AG08395 (cell line): ENCODE data around the gene PLEKHG7.
A peak's percentile ranks its signal among the peaks of the same experiment; 100 is the strongest.

ENCODE experiments used
- DNase-seq: peaks from one replicate; pipeline ENCODE4 v3.0.0; 2012; ENCODE audit warnings: mixed read lengths, low spot score

Gene PLEKHG7

GRCh38 chr12:92715625-92716024 is 12.8 kb downstream of the PLEKHG7 start:
- DNase-seq = no peak

GRCh38 chr12:92717202-92717601 is 14.4 kb downstream of the PLEKHG7 start:
- DNase-seq = peak; percentile 31

GRCh38 chr12:92718483-92718990 is 15.7 kb downstream of the PLEKHG7 start:
- no peak for DNase-seq

GRCh38 chr12:92719674-92720073 is 16.9 kb downstream of the PLEKHG7 start:
- DNase-seq = peak; percentile 35

GRCh38 chr12:92721130-92721529 is 18.3 kb downstream of the PLEKHG7 start:
- no peak for DNase-seq

- no peak for DNase-seq
Measured at GRCh38 chr12:92721656-92722055, 18.9 kb downstream of the PLEKHG7 start.

GRCh38 chr12:92722897-92723296 is 20.1 kb downstream of the PLEKHG7 start:
- DNase-seq = no peak

- DNase-seq = no peak
Measured at GRCh38 chr12:92726850-92727249, 24.1 kb downstream of the PLEKHG7 start.

GRCh38 chr12:92729773-92730305 is 27.1 kb downstream of the PLEKHG7 start:
- DNase-seq = no peak

- no peak for DNase-seq
Measured at GRCh38 chr12:92730758-92731157, 28.0 kb downstream of the PLEKHG7 start.

- DNase-seq = no peak
Measured at GRCh38 chr12:92732216-92732615, 29.4 kb downstream of the PLEKHG7 start.

- no peak for DNase-seq
Measured at GRCh38 chr12:92732716-92733115, 29.9 kb downstream of the PLEKHG7 start.

- DNase-seq = no peak
Measured at GRCh38 chr12:92733181-92733580, 30.4 kb downstream of the PLEKHG7 start.

- DNase-seq = no peak
Measured at GRCh38 chr12:92733661-92734060, 30.9 kb downstream of the PLEKHG7 start.

- peak; percentile 79 for DNase-seq
Measured at GRCh38 chr12:92735131-92735721, 32.4 kb downstream of the PLEKHG7 start.

GRCh38 chr12:92736605-92737004 is 33.8 kb downstream of the PLEKHG7 start:
- DNase-seq = no peak

- DNase-seq = no peak
Measured at GRCh38 chr12:92737855-92738850, 35.4 kb downstream of the PLEKHG7 start.

GRCh38 chr12:92739113-92739512 is 36.3 kb downstream of the PLEKHG7 start:
- no peak for DNase-seq

- DNase-seq = no peak
Measured at GRCh38 chr12:92740411-92740810, 37.6 kb downstream of the PLEKHG7 start.

GRCh38 chr12:92743026-92743425 is 40.2 kb downstream of the PLEKHG7 start:
- no peak for DNase-seq

- peak; percentile 96 for DNase-seq
Measured at GRCh38 chr12:92745856-92746550, 43.2 kb downstream of the PLEKHG7 start.

- no peak for DNase-seq
Measured at GRCh38 chr12:92747151-92747550, 44.4 kb downstream of the PLEKHG7 start.
